Fibroblast of lung (primary cell): ENCODE data around the gene SLC38A8.

Source experiments
- CTCF ChIP-seq, 2 donors: IDR thresholded peaks in 1 of 2; conservative IDR thresholded peaks in 1 of 2; 1 replicate in 1 of 2; 2 replicates in 1 of 2; pipeline ENCODE4 v1.5.1; 2011 to 2012; ENCODE audit warnings: low read length in 2 of 2, control low read depth in 1 of 2, inconsistent platforms in 1 of 2, low read depth in 1 of 2, mild to moderate bottlenecking in 1 of 2
- EZH2 ChIP-seq: IDR thresholded peaks from 2 replicates; pipeline ENCODE4 v1.5.1; 2012; ENCODE audit warnings: low read length, control low read depth, mild to moderate bottlenecking; ENCODE audit errors: missing control alignments

GRCh38 chr16:84059946-84060901 is 17.6 kb upstream of the SLC38A8 start:
- no peak for TF ChIP-seq CTCF (conservative IDR thresholded peaks at IDR 0.05 in 1 of 2, IDR thresholded peaks at IDR 0.05 in 1 of 2; ENCODE audit: low read depth in 1 of 2, low read length in 2 of 2)
- TF ChIP-seq EZH2 = no peak
